Lower leg skin (tissue), 3 donors: Measurements from ENCODE around the gene MRPL36.

Experiments
- CTCF ChIP-seq, 3 donors: fragments of 450-650 bp; IDR thresholded peaks; one replicate each; pipeline ENCODE4 v1.5.1; 2016; ENCODE audit warnings: antibody characterized with exemption in 3 of 3, mild to moderate bottlenecking in 3 of 3, moderate library complexity in 2 of 3
- POLR2A ChIP-seq, 2 donors: fragments of 450-650 bp; IDR thresholded peaks; one replicate each; pipeline ENCODE4 v1.6.1; 2016 to 2017; ENCODE audit warnings: antibody characterized with exemption in 2 of 2, mild to moderate bottlenecking in 1 of 2, moderate library complexity in 1 of 2

DNA sequence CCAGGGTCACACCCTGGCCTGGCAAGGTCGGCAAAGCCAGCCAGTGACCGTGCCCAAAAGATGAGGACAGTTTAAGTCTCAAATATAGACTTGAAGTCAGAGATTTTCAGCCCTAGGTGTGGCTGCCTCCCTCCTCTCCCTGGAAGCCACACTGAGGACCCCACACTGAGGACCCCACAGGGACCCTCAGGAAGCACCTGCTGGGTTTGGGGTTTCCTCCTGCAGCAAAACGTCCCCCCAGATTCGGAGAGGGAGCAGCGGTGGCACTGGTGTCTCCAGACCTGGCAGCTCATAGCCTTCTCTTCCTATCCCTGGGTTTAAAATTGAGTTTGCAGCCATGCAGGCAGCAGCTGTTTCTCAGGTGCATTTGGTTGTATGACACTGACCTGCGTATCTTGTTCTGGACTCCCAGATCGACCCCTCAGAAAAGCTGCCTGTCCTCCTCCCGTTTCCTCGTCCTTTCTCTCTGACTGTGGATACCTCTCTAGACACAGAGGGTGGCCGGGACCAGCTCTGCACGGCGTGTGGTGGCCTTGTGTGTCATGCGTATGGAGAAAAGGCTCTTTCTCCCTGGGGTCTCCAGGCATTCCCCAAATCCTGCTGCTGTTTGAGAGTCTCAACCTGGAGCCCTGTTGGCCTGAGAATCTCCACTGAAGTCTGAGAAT is 36.6 kb downstream of the MRPL36 start:
- no peak for TF ChIP-seq CTCF (IDR thresholded peaks at IDR 0.05)
- no peak for TF ChIP-seq POLR2A (IDR thresholded peaks at IDR 0.05)
